Spinal cord (tissue), 10 donors: ENCODE results near the gene UVRAG. TPM values are rescaled to one million over a fixed set of nuclear protein-coding genes. Genes with fewer than 3 reads are reported as not detected.

ENCODE experiments used
- DNase-seq, 6 donors: peaks; one replicate each; pipeline versions ENCODE4 v3.0.0 to v3.0.0-alpha.2; 2013 to 2015; ENCODE audit warnings: low spot score in 6 of 6, low read depth in 4 of 6
- H3K27ac ChIP-seq: one replicate; pipeline ENCODE4 v1.5.1; 2013; ENCODE audit warnings: low read depth, low read length, control low read depth
- H3K27me3 ChIP-seq: one replicate; pipeline ENCODE4 v1.6.1; 2013; ENCODE audit warnings: low read length; ENCODE audit not compliant: control insufficient read depth, insufficient read depth
- H3K36me3 ChIP-seq: one replicate; pipeline ENCODE4 v1.6.1; 2013; ENCODE audit warnings: low read length; ENCODE audit not compliant: control insufficient read depth, insufficient read depth
- H3K4me1 ChIP-seq: one replicate; pipeline ENCODE4 v1.6.1; 2013; ENCODE audit warnings: low read length; ENCODE audit not compliant: control insufficient read depth, insufficient read depth
- H3K4me3 ChIP-seq: one replicate; pipeline ENCODE4 v1.5.1; 2013; ENCODE audit warnings: low read depth, low read length, control low read depth
- H3K9me3 ChIP-seq: one replicate; pipeline ENCODE4 v1.6.1; 2013; ENCODE audit warnings: low read length; ENCODE audit not compliant: control insufficient read depth, insufficient read depth
- WGBS: methylation state at CpG from one replicate; pipeline ENCODE4 v1.1.5; 2013; ENCODE audit warnings: missing lambda C conversion rate; ENCODE audit not compliant: insufficient coverage; 5-methylcytosine and 5-hydroxymethylcytosine counted together
- polyA plus RNA-seq, 2 donors: library from polyadenylated mRNA; unstranded; fragments of 120-200 nt; gene quantifications; one replicate each; pipeline ENCODE4 v1.2.1, GENCODE V29; 2013; ENCODE audit not compliant: insufficient read length in 2 of 2
- total RNA-seq, 2 donors: library from RNA; depleted of rRNA in 1 of 2; stranded (reverse); fragments of 120-200 nt in 1 of 2; fragments of >200 nt in 1 of 2; gene quantifications; one replicate each; pipeline versions ENCODE4 v1.2.3 to v1.2.4, GENCODE V29; 2013 to 2014
- donor health status: healthy.

The UVRAG gene
- total and polyA plus RNA-seq, 4 donors, result 17.8 to 40.8 (median 22.3) TPM

DNA sequence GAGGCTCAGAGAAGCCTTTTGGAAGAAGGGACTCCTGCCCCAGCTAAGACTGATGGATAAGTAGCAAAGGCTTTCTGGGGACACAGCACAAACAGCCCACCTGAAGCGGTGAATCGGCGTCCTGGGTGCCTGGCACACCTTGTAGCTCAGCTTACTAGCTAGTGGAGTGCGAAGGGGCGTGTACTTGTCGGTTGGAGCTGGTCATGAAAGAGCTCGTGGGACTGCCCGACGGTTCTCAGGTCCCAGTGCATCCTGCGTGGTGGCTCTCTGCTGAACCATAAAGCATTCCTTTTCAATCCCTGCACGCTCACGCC is 690 bp upstream of the UVRAG start:
- H3K27me3 ChIP-seq, result no peaks in the 10 kb centered on the region
- 0% methylated on average over 12 of the region's 12 CpGs for WGBS
- no peaks in the 10 kb centered on the region for H3K9me3 ChIP-seq
- no peak for DNase-seq
- peak overlapping the region; percentile 94 for H3K27ac ChIP-seq
- H3K36me3 ChIP-seq, result no peaks in the 10 kb centered on the region
- H3K4me1 ChIP-seq, result peaks cover 16% of the 10 kb centered on the region
- H3K4me3 ChIP-seq, result peak overlapping the region; percentile 88

GRCh38 chr11:75815345-75816168 is 547 bp downstream of the UVRAG start:
- peak in 1 of 6 donors; percentile 31 for DNase-seq
- H3K27ac ChIP-seq, result peak overlapping the region; percentile 94
- peaks cover 16% of the 10 kb centered on the region for H3K4me1 ChIP-seq
- no peaks in the 10 kb centered on the region for H3K36me3 ChIP-seq
- no peaks in the 10 kb centered on the region for H3K27me3 ChIP-seq
- WGBS, result under 1% methylated on average over 55 of the region's 60 CpGs
- no peaks in the 10 kb centered on the region for H3K9me3 ChIP-seq
- peak overlapping the region; percentile 88 for H3K4me3 ChIP-seq

DNA sequence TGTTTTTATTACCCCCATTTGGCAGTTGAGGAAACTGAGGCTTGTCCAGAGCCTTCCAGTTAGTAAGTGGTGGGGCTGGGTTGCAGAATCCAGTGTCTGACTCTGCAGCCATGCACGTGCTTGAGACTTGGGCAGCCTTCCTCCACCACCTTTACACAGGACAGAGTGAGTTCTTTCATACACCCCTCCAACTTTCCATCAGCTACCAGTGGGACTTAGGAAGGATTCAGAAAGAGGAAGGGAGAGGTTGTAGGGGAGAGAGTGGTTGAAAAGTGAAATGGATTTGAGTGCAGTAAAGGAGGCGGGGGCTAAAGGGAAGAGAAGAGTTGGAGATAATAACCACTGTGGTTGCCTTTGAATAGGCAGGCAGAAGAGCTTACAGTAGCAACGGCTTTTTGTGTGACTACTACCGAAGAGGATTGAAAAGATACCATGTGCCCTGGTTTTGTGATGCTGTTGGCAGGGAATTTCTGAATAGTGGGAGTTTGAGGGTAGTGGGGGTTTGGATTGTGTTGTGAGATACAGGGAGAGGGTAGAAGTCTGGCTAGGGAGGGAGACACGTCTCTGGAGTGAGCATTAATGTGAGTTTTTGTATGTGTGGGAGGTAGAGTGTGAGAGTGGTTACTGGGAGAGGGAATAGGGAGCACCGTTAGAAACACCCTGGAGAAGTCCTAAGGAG is 1.7 kb downstream of the UVRAG start:
- no peak overlapping the region for H3K27ac ChIP-seq
- peaks cover 16% of the 10 kb centered on the region for H3K4me1 ChIP-seq
- 19% methylated on average over 5 of the region's 6 CpGs for WGBS
- H3K36me3 ChIP-seq, result no peaks in the 10 kb centered on the region
- H3K4me3 ChIP-seq, result peak overlapping the region; percentile 88
- peak in 2 of 6 donors; percentile 17 to 23 for DNase-seq
- H3K9me3 ChIP-seq, result no peaks in the 10 kb centered on the region
- no peaks in the 10 kb centered on the region for H3K27me3 ChIP-seq

GRCh38 chr11:75820645-75821044 is 5.6 kb downstream of the UVRAG start:
- no peak for DNase-seq
- H3K9me3 ChIP-seq, result no peaks in the 10 kb centered on the region
- no peaks in the 10 kb centered on the region for H3K27me3 ChIP-seq
- H3K36me3 ChIP-seq, result no peaks in the 10 kb centered on the region
- no CpG with 5 or more reads among the region's 1 CpG for WGBS
- no peak overlapping the region for H3K27ac ChIP-seq
- H3K4me3 ChIP-seq, result no peak overlapping the region
- peaks cover 8% of the 10 kb centered on the region for H3K4me1 ChIP-seq

DNA sequence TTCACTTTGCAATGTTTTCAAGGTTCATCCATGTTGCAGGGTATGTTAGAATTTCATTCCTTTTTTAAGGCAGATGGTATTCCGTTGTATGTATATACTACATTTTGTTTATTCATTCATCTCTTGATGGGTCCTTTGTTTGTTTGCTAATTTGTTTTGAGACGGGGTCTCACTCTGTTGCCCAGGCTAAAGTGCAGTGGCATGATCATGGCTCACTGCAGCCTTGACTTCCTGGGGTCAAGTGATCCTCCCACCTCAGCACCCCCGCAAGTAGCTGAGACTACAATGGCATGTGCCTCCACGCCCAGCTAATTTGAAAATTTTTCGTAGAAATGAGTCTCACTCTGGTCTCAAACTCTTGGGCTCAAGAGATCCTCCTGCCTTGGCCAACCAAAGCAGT is 6.2 kb downstream of the UVRAG start:
- no peak overlapping the region for H3K4me3 ChIP-seq
- no peaks in the 10 kb centered on the region for H3K9me3 ChIP-seq
- H3K27me3 ChIP-seq, result no peaks in the 10 kb centered on the region
- no peaks in the 10 kb centered on the region for H3K36me3 ChIP-seq
- peaks cover 8% of the 10 kb centered on the region for H3K4me1 ChIP-seq
- 96% methylated on average over 3 of the region's 5 CpGs for WGBS
- DNase-seq, result no peak
- no peak overlapping the region for H3K27ac ChIP-seq

- no peak for DNase-seq
- no peaks in the 10 kb centered on the region for H3K36me3 ChIP-seq
- no peaks in the 10 kb centered on the region for H3K9me3 ChIP-seq
- WGBS, result 100% methylated on average over 1 of the region's 3 CpGs
- no peaks in the 10 kb centered on the region for H3K27me3 ChIP-seq
- H3K4me3 ChIP-seq, result no peak overlapping the region
- H3K4me1 ChIP-seq, result peaks cover 4% of the 10 kb centered on the region
- no peak overlapping the region for H3K27ac ChIP-seq
These were observed 7.5 kb downstream of the UVRAG start for GRCh38 chr11:75822541-75822940.

GRCh38 chr11:75823415-75823814 is 8.4 kb downstream of the UVRAG start:
- WGBS, result 95% methylated on average over 4 of the region's 4 CpGs
- no peaks in the 10 kb centered on the region for H3K36me3 ChIP-seq
- H3K27me3 ChIP-seq, result no peaks in the 10 kb centered on the region
- no peaks in the 10 kb centered on the region for H3K4me1 ChIP-seq
- H3K4me3 ChIP-seq, result no peak overlapping the region
- H3K9me3 ChIP-seq, result no peaks in the 10 kb centered on the region
- no peak for DNase-seq
- no peak overlapping the region for H3K27ac ChIP-seq

GRCh38 chr11:75823946-75824345 is 8.9 kb downstream of the UVRAG start:
- no peak overlapping the region for H3K27ac ChIP-seq
- no peak for DNase-seq
- no peaks in the 10 kb centered on the region for H3K9me3 ChIP-seq
- H3K4me3 ChIP-seq, result no peak overlapping the region
- no peaks in the 10 kb centered on the region for H3K27me3 ChIP-seq
- no peaks in the 10 kb centered on the region for H3K4me1 ChIP-seq
- no CpG with 5 or more reads among the region's 4 CpGs for WGBS
- no peaks in the 10 kb centered on the region for H3K36me3 ChIP-seq

DNA sequence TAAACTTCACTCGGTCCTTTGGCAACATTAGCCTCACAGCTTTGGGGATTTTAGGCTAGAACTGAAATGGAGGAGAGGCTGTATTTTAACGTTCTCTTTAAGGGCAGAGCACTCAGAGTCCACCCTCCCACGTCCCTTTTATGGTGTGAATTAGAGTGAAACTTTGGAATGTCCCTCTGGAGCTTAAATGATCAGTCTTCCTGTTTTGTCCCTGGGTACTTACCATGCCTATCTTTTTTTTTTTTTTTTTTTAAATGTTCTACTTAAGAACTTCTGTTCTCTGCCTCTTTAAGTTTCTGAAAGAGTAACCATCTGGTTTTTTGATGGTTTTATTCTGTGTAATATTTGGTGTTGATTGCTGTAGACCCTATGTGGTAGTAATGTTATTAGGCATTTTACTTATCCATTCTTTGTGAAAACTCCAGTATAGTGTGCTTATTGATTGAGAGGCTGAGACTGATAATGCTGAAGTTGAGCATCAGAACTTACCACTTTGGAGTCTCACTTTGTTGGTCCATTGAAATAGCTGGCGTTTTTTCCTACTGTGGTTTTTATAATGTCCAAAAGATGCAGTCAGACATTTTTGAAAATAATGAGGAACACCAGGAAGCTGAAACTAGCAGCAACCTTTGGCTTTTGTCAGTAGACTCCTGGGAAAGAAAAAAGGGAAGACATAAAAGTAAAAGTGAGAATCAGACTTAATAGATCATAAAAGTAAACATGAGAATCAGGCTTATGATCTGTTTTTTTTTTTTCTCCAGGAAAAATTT is 11.6 kb downstream of the UVRAG start:
- Histone ChIP-seq H3K4me3 (no peak overlapping the region), H3K9me3 (no peaks in the 10 kb centered on the region), H3K27ac (no peak overlapping the region), H3K4me1 (no peaks in the 10 kb centered on the region), H3K36me3 (no peaks in the 10 kb centered on the region), H3K27me3 (no peaks in the 10 kb centered on the region)
- no peak for DNase-seq
- WGBS, result 80% methylated on average over 1 of the region's 4 CpGs
